ENCODE measurements around the gene LRBA.

LRBA gene

DNA sequence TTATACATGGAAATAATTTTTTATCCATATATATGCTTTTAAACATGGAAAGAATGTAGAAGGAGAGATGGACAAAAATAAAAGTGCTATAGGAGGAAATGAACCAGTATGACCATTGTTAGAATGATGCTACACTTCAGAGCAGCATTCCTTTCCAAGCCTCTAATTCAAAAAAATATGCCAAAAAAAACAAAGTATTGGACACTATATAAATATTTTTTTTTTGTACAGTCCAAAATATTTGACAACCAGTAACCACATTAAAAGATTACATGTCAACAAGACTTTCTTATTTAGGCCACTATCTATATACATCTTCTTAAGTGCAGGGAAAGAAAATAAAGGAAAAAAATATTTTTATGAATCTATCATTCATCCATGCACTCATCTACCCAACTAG lies 198.6 kb downstream of the LRBA start:
- Histone ChIP-seq H3K27me3 (replicated peaks in 2 of 5; ENCODE audit: control insufficient read depth in 4 of 5, insufficient read depth in 5 of 5, low read length in 4 of 5) (no peaks in the 10 kb centered on the region), H3K4me1 (ENCODE audit: control extremely low read depth in 1 of 4, control insufficient read depth in 4 of 4, insufficient read depth in 4 of 4, low read length in 3 of 4) (no peaks in the 10 kb centered on the region), H3K27ac (ENCODE audit: insufficient read depth in 1 of 2, low read depth in 1 of 2, low read length in 2 of 2, poor library complexity in 1 of 2, severe bottlenecking in 2 of 2) (no peak overlapping the region), H3K36me3 (ENCODE audit: control insufficient read depth in 4 of 4, insufficient read depth in 4 of 4, low read length in 3 of 4) (peaks cover 7 to 38% (median 11%) of the 10 kb centered on the region in 4 experiments), H3K9me3 (ENCODE audit: control extremely low read depth in 1 of 5, control insufficient read depth in 4 of 5, insufficient read depth in 2 of 5, low read depth in 1 of 5, low read length in 4 of 5) (peaks cover 0 to 6% (median 3%) of the 10 kb centered on the region in 5 experiments), H3K4me3 (ENCODE audit: control insufficient read depth in 1 of 7, extremely low read depth in 1 of 7, insufficient read depth in 4 of 7, low read depth in 2 of 7, low read length in 6 of 7) (no peak overlapping the region)
- DNase-seq, result no peak
- ChIA-PET POLR2A (no interaction called here), CTCF (interaction anchor here (1.3 to 1.8 kb wide), 3 partner anchors 12 to 51 kb away, joined by 3 to 8 read pairs (median 5); no protein-coding TSS in a partner anchor)

DNA sequence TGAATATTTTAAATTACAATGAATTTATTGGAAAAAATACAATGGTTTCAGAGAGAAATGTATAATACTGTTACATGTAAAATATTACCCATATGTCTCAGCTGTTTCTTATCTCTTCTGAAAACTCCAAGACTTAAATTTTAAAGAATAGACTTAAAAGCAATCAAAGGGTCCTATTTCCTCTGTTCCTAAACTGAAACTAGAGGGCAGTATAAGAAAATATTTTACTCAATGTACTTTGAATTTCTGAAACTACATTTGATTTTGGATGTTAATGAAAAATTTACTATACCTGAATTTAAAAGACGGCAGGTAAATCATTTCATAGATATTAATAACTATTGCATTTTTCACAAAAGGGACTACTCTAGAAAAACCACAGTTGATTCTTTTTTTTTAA lies 200.2 kb downstream of the LRBA start:
- WGBS (ENCODE audit: insufficient coverage), result no CpG with 5 or more reads among the region's 1 CpG
- ChIA-PET POLR2A (interaction anchor here (0.6 kb wide), 1 partner anchor 520 kb away, joined by 4 read pairs; no protein-coding TSS in a partner anchor), CTCF (interaction anchor here (1.2 to 1.3 kb wide), 3 partner anchors 12 to 54 kb away, joined by 4 to 5 read pairs (median 4); no protein-coding TSS in a partner anchor)
- Histone ChIP-seq H3K9me3 (ENCODE audit: control extremely low read depth in 1 of 5, control insufficient read depth in 4 of 5, insufficient read depth in 2 of 5, low read depth in 1 of 5, low read length in 4 of 5) (peaks cover 0 to 7% (median 3%) of the 10 kb centered on the region in 5 experiments), H3K4me3 (ENCODE audit: control insufficient read depth in 1 of 7, extremely low read depth in 1 of 7, insufficient read depth in 4 of 7, low read depth in 2 of 7, low read length in 6 of 7) (no peak overlapping the region), H3K4me1 (ENCODE audit: control extremely low read depth in 1 of 4, control insufficient read depth in 4 of 4, insufficient read depth in 4 of 4, low read length in 3 of 4) (no peaks in the 10 kb centered on the region), H3K36me3 (ENCODE audit: control insufficient read depth in 4 of 4, insufficient read depth in 4 of 4, low read length in 3 of 4) (peaks cover 7 to 53% (median 13%) of the 10 kb centered on the region in 4 experiments), H3K27me3 (replicated peaks in 2 of 5; ENCODE audit: control insufficient read depth in 4 of 5, insufficient read depth in 5 of 5, low read length in 4 of 5) (no peaks in the 10 kb centered on the region), H3K27ac (ENCODE audit: insufficient read depth in 1 of 2, low read depth in 1 of 2, low read length in 2 of 2, poor library complexity in 1 of 2, severe bottlenecking in 2 of 2) (no peak overlapping the region)
- peak in 1 of 3 donors; percentile 22 for DNase-seq

DNA sequence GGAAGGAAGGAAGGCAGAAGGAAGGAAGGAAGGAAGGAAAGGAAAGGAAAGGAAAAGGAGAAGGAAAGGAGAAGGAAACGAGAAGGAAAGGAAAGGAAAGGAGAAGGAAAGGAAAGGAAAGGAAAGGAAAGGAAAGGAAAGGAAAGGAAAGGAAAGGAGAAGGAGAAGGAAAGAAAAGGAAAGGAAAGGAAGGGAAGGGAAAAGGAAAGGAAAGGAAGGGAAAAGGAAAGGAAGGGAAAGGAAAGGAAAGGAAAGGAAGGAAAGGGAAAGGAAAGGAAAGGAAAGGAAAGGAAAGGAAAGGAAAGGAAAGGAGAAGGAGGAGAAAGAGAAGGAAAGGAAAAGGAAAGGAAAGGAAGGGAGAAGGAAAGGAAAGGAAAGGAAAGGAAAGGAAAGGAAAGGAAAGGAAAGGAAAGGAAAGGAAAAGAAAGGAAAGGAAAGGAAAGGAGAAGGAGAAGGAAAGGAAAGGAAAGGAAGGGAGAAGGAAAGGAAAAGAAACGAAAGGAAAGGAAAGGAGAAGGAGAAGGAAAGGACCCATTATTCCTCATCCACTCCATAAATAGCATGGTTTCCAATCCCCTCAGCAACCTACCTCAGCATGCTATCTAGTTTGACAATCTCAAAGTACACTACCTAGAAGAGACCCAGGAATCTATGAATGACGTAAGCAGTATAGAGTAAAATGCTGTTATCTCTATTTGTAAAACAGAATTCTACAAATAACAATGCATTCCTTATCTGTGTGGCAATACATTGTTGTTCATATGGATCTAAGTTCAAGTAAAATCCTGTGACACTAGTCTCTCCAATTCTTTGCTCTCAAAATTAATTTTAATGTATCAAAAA lies 209.7 kb downstream of the LRBA start:
- no peak overlapping the region for H3K4me3 ChIP-seq (ENCODE audit: control insufficient read depth in 1 of 7, extremely low read depth in 1 of 7, insufficient read depth in 4 of 7, low read depth in 2 of 7, low read length in 6 of 7)
- peaks cover 7 to 47% (median 14%) of the 10 kb centered on the region in 4 experiments for H3K36me3 ChIP-seq (ENCODE audit: control insufficient read depth in 4 of 4, insufficient read depth in 4 of 4, low read length in 3 of 4)
- 90% methylated on average over 1 of the region's 3 CpGs for WGBS (ENCODE audit: insufficient coverage)
- ChIA-PET POLR2A (no interaction called here), CTCF (no interaction called here)
- no peak for DNase-seq
- H3K27me3 ChIP-seq (replicated peaks in 2 of 5; ENCODE audit: control insufficient read depth in 4 of 5, insufficient read depth in 5 of 5, low read length in 4 of 5), result no peaks in the 10 kb centered on the region
- peaks cover 0 to 2% (median 0%) of the 10 kb centered on the region in 5 experiments for H3K9me3 ChIP-seq (ENCODE audit: control extremely low read depth in 1 of 5, control insufficient read depth in 4 of 5, insufficient read depth in 2 of 5, low read depth in 1 of 5, low read length in 4 of 5)
- H3K4me1 ChIP-seq (ENCODE audit: control extremely low read depth in 1 of 4, control insufficient read depth in 4 of 4, insufficient read depth in 4 of 4, low read length in 3 of 4), result no peaks in the 10 kb centered on the region
- H3K27ac ChIP-seq (ENCODE audit: insufficient read depth in 1 of 2, low read depth in 1 of 2, low read length in 2 of 2, poor library complexity in 1 of 2, severe bottlenecking in 2 of 2), result no peak overlapping the region

DNA sequence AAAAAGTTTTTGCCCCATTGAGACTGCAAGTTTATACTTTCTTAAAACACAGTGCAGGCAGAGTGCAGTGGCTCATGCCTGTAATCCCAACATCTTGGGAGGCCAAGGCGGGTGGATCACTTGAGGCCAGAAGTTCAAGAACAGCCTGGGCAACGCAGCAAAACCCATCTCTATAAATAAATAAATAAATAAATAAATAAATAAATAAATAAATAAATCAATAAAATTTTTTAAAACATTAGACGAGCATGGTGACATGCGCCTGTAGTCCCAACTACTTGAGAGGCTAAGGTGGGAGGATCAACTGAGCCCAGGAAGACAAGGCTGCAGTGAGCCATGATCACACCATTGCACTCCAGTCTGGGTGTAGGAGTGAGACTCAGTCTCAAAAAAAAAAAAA lies 213.3 kb downstream of the LRBA start:
- no peak overlapping the region for H3K27ac ChIP-seq (ENCODE audit: insufficient read depth in 1 of 2, low read depth in 1 of 2, low read length in 2 of 2, poor library complexity in 1 of 2, severe bottlenecking in 2 of 2)
- CTCF ChIA-PET, result no interaction called here
- H3K4me1 ChIP-seq (ENCODE audit: control extremely low read depth in 1 of 4, control insufficient read depth in 4 of 4, insufficient read depth in 4 of 4, low read length in 3 of 4), result no peaks in the 10 kb centered on the region
- H3K9me3 ChIP-seq (ENCODE audit: control extremely low read depth in 1 of 5, control insufficient read depth in 4 of 5, insufficient read depth in 2 of 5, low read depth in 1 of 5, low read length in 4 of 5), result no peaks in the 10 kb centered on the region
- peaks cover 3 to 36% (median 10%) of the 10 kb centered on the region in 4 experiments for H3K36me3 ChIP-seq (ENCODE audit: control insufficient read depth in 4 of 4, insufficient read depth in 4 of 4, low read length in 3 of 4)
- DNase-seq, result no peak
- POLR2A ChIA-PET, result no interaction called here
- WGBS (ENCODE audit: insufficient coverage), result 100% methylated on average over 2 of the region's 4 CpGs
- no peaks in the 10 kb centered on the region for H3K27me3 ChIP-seq (replicated peaks in 2 of 5; ENCODE audit: control insufficient read depth in 4 of 5, insufficient read depth in 5 of 5, low read length in 4 of 5)
- no peak overlapping the region for H3K4me3 ChIP-seq (ENCODE audit: control insufficient read depth in 1 of 7, extremely low read depth in 1 of 7, insufficient read depth in 4 of 7, low read depth in 2 of 7, low read length in 6 of 7)

DNA sequence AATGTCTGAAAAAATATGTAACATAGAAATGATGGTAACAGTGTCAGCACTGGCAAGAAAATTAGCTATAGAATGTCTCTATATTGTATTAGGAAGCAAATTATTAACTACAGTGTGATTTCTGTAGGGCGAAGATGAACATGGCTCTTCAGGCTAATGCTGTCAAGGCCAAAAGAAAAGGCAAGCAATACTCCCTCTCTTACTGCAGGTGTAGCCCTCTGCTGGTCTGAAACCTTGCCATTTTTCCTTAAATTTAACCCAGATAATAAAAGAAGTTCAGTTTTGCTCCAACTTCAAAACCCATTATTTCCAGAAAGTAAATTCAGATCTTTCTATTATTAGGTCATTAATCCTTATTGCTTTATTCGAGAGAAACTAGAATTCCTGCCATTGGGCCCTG lies 215.9 kb downstream of the LRBA start:
- ChIA-PET CTCF (interaction anchor here (1.0 to 1.9 kb wide), 4 partner anchors 9 to 66 kb away, joined by 3 to 4 read pairs (median 4); no protein-coding TSS in a partner anchor), POLR2A (interaction anchor here (0.9 kb wide), 1 partner anchor 8 kb away, joined by 3 read pairs; no protein-coding TSS in a partner anchor)
- no peak overlapping the region for H3K27ac ChIP-seq (ENCODE audit: insufficient read depth in 1 of 2, low read depth in 1 of 2, low read length in 2 of 2, poor library complexity in 1 of 2, severe bottlenecking in 2 of 2)
- DNase-seq, result peak; percentile 3 to 22 (median 16)
- no peaks in the 10 kb centered on the region for H3K4me1 ChIP-seq (ENCODE audit: control extremely low read depth in 1 of 4, control insufficient read depth in 4 of 4, insufficient read depth in 4 of 4, low read length in 3 of 4)
- H3K36me3 ChIP-seq (ENCODE audit: control insufficient read depth in 4 of 4, insufficient read depth in 4 of 4, low read length in 3 of 4), result peaks cover 3 to 21% (median 5%) of the 10 kb centered on the region in 4 experiments
- H3K27me3 ChIP-seq (replicated peaks in 2 of 5; ENCODE audit: control insufficient read depth in 4 of 5, insufficient read depth in 5 of 5, low read length in 4 of 5), result no peaks in the 10 kb centered on the region
- WGBS (ENCODE audit: insufficient coverage), result 100% methylated on average over 1 of the region's 2 CpGs
- H3K4me3 ChIP-seq (ENCODE audit: control insufficient read depth in 1 of 7, extremely low read depth in 1 of 7, insufficient read depth in 4 of 7, low read depth in 2 of 7, low read length in 6 of 7), result no peak overlapping the region
- no peaks in the 10 kb centered on the region for H3K9me3 ChIP-seq (ENCODE audit: control extremely low read depth in 1 of 5, control insufficient read depth in 4 of 5, insufficient read depth in 2 of 5, low read depth in 1 of 5, low read length in 4 of 5)

DNA sequence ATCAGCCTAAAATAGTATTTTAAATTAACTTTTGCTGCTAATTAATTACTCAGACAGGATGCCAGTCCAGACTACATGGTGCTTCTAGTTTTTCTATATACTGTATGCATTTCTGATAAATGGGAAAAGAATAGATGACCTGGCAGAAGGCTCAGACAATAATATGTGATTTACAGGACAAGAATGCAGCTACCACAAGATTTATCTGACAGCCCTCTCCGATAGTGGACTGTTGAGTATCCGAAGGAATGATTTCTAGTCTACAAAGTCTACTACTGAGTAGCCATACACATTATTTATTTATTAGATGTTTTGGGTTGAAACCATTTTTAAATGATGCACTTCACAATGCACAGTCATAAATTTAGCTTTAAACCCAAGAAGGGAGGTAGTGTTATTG lies 220.4 kb downstream of the LRBA start:
- WGBS (ENCODE audit: insufficient coverage), result no CpG with 5 or more reads among the region's 2 CpGs
- Histone ChIP-seq H3K27ac (ENCODE audit: insufficient read depth in 1 of 2, low read depth in 1 of 2, low read length in 2 of 2, poor library complexity in 1 of 2, severe bottlenecking in 2 of 2) (no peak overlapping the region), H3K27me3 (replicated peaks in 2 of 5; ENCODE audit: control insufficient read depth in 4 of 5, insufficient read depth in 5 of 5, low read length in 4 of 5) (no peaks in the 10 kb centered on the region), H3K4me3 (ENCODE audit: control insufficient read depth in 1 of 7, extremely low read depth in 1 of 7, insufficient read depth in 4 of 7, low read depth in 2 of 7, low read length in 6 of 7) (no peak overlapping the region), H3K4me1 (ENCODE audit: control extremely low read depth in 1 of 4, control insufficient read depth in 4 of 4, insufficient read depth in 4 of 4, low read length in 3 of 4) (peaks cover 0 to 8% (median 3%) of the 10 kb centered on the region in 4 experiments), H3K9me3 (ENCODE audit: control extremely low read depth in 1 of 5, control insufficient read depth in 4 of 5, insufficient read depth in 2 of 5, low read depth in 1 of 5, low read length in 4 of 5) (no peaks in the 10 kb centered on the region), H3K36me3 (ENCODE audit: control insufficient read depth in 4 of 4, insufficient read depth in 4 of 4, low read length in 3 of 4) (peaks cover 0 to 13% (median 2%) of the 10 kb centered on the region in 4 experiments)
- ChIA-PET CTCF (no interaction called here), POLR2A (interaction anchor here (0.5 kb wide), 1 partner anchor 412 kb away, joined by 3 read pairs; no protein-coding TSS in a partner anchor)
- DNase-seq, result no peak

DNA sequence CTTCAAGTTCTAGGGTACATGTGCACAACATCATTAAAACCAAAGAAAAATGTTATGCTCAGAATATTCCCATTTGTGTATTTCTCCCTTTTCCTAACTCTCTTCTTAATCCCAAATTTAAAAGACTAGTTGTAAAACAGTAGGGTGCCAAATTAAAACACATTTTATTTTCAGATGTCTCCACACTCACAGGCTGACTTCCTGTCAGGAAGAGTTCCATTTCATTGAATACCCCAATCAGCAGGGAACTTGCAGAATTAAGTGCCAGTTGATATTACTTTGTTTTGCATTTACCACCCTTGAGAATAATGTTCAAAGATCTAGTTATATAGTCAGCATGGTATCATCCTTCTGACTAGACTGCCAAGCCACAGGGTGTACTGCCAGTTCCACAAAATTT lies 225.2 kb downstream of the LRBA start:
- Histone ChIP-seq H3K9me3 (ENCODE audit: control extremely low read depth in 1 of 5, control insufficient read depth in 4 of 5, insufficient read depth in 2 of 5, low read depth in 1 of 5, low read length in 4 of 5) (no peaks in the 10 kb centered on the region), H3K4me1 (ENCODE audit: control extremely low read depth in 1 of 4, control insufficient read depth in 4 of 4, insufficient read depth in 4 of 4, low read length in 3 of 4) (peaks cover 0 to 8% (median 3%) of the 10 kb centered on the region in 4 experiments), H3K4me3 (ENCODE audit: control insufficient read depth in 1 of 7, extremely low read depth in 1 of 7, insufficient read depth in 4 of 7, low read depth in 2 of 7, low read length in 6 of 7) (no peak overlapping the region), H3K36me3 (ENCODE audit: control insufficient read depth in 4 of 4, insufficient read depth in 4 of 4, low read length in 3 of 4) (peaks cover 0 to 7% (median 1%) of the 10 kb centered on the region in 4 experiments), H3K27ac (ENCODE audit: insufficient read depth in 1 of 2, low read depth in 1 of 2, low read length in 2 of 2, poor library complexity in 1 of 2, severe bottlenecking in 2 of 2) (no peak overlapping the region), H3K27me3 (replicated peaks in 2 of 5; ENCODE audit: control insufficient read depth in 4 of 5, insufficient read depth in 5 of 5, low read length in 4 of 5) (no peaks in the 10 kb centered on the region)
- POLR2A ChIA-PET, result interaction anchor here (0.7 kb wide), 1 partner anchor 175 kb away, joined by 4 read pairs; no protein-coding TSS in a partner anchor
- CTCF ChIA-PET, result interaction anchor here (1.5 to 1.8 kb wide), 2 partner anchors 10 to 323 kb away, joined by 3 to 9 read pairs; no protein-coding TSS in a partner anchor
- DNase-seq, result no peak

Measured in common myeloid progenitor, CD34-positive (primary cell).